ENCODE results near the gene JARID2. TPM values are rescaled to one million over a fixed set of nuclear protein-coding genes. Genes with fewer than 3 reads are reported as not detected.
A peak's percentile ranks its signal among the peaks of the same experiment; 100 is the strongest.

The JARID2 gene
- total RNA-seq, 3 donors from 2014 or later: 10.6 to 11.8 (median 11.4) TPM

DNA sequence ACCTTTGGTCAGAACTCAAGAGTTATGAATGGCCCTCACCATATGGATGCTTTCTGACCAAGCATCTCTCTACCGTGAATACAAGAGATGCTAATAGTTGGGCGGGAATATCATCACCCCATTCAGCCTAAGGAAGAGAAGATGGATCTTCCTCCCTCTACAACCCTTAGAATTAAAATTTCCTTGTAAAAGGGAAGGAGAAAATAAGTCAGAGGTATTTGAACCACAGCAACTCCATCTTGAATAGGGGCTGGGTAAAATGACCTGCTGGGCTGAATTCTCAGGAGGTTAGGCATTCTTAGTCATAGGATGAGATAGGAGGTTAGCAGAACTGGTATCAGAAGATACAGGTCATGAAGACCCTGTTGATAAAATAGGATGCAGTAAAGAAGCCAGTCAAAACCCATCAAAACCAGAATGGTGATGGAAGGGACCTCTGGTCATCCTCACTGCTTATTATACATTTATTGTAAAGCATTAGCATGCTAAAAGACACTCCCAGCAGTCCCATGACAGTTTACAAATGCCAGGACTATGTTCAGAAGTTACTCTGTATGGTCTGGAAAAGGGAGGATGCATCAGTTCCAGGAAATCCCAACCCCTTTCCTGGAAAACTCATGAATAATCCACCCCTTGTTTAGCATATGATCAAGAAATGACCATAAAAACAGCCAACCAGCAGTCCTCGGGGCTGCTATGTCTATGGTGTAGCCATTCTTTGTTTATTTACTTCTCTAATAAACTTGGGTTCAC, 315.8 kb downstream of the JARID2 start:
- ATAC-seq: no peak
- intact Hi-C loops (cut with DNase I, micrococcal nuclease): no loop called here
- TF ChIP-seq CTCF (IDR thresholded peaks at IDR 0.05): no peak
- no peak for DNase-seq
- Histone ChIP-seq H3K4me1 (ENCODE audit: low read depth) (no peaks in the 10 kb centered on the region), H3K4me3 (no peak overlapping the region), H3K36me3 (ENCODE audit: low read depth) (no peaks in the 10 kb centered on the region), H3K9me3 (no peaks in the 10 kb centered on the region)

DNA sequence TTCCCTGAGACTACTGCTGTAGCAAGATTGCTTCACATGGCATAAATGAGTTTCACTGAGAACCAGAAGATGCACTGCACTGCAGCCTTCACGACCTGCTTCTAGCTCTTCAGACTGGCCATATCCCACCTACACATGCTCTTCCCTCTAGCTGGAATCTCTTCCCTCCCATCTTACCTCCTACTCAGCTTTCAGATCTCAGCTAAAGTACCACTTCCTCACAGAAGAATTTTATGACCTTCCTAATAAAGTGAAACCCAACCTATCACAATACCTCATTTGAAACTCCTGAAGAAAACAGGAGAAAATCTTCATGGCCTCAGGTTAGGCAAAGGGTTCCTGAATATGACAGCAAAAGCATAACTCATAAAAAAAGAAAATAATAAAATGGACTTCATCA, 317.1 kb downstream of the JARID2 start:
- H3K4me3 ChIP-seq: no peak overlapping the region
- DNase-seq (no peak), ATAC-seq (no peak)
- H3K4me1 ChIP-seq (ENCODE audit: low read depth): no peaks in the 10 kb centered on the region
- intact Hi-C loops (cut with DNase I, micrococcal nuclease): no loop called here
- no peaks in the 10 kb centered on the region for H3K9me3 ChIP-seq
- no peaks in the 10 kb centered on the region for H3K36me3 ChIP-seq (ENCODE audit: low read depth)
- TF ChIP-seq CTCF (IDR thresholded peaks at IDR 0.05): no peak

GRCh38 chr6:15569035-15569995, 323.4 kb downstream of the JARID2 start:
- Histone ChIP-seq H3K36me3 (ENCODE audit: low read depth) (no peaks in the 10 kb centered on the region), H3K9me3 (no peaks in the 10 kb centered on the region), H3K4me3 (no peak overlapping the region), H3K4me1 (ENCODE audit: low read depth) (no peaks in the 10 kb centered on the region)
- no peak for TF ChIP-seq CTCF (IDR thresholded peaks at IDR 0.05)
- ATAC-seq (peak; percentile 48), DNase-seq (peak in 1 of 3 donors; percentile 14)
- intact Hi-C loops (cut with DNase I, micrococcal nuclease): no loop called here

DNA sequence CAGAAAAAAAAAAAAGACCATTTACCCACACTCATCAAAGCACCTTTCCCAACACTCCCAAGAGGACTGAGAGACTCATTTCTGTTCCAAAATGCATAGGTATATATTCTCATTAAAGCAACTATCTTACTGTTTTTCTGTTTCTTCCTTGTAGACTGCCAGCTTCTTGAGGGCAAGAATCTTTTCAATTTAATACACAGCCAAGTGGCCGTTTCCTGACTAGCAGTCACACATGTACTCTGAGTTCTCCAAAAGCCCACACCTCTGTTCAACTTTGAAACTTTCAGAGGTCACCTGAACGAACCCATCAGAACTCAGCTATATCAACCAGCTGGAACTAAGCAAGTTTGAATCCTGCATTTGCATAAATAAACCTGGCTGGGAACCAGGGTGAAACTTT, 324.3 kb downstream of the JARID2 start:
- DNase-seq: no peak
- Histone ChIP-seq H3K4me3 (no peak overlapping the region), H3K36me3 (ENCODE audit: low read depth) (no peaks in the 10 kb centered on the region), H3K4me1 (ENCODE audit: low read depth) (no peaks in the 10 kb centered on the region), H3K9me3 (no peaks in the 10 kb centered on the region)
- no peak for TF ChIP-seq CTCF (IDR thresholded peaks at IDR 0.05)
- intact Hi-C loops (cut with DNase I, micrococcal nuclease): no loop called here
- no peak for ATAC-seq

Data from mucosa of descending colon (tissue), 3 donors.